BJ (cell line): ENCODE results near the gene CEP85L. TPM values are rescaled to one million over a fixed set of nuclear protein-coding genes. Genes with fewer than 3 reads are reported as not detected.

Experiments
- CTCF ChIA-PET: fragments of 350-600 bp; formaldehyde crosslinking; extraction: SDS; loops from one replicate; lab custom pipeline; 2021; ENCODE audit warnings: antibody characterized with exemption, inconsistent platforms; lab: Yijun Ruan, JAX
- POLR2A ChIA-PET: fragments of 300-600 bp; sonication (Branson Sonifier 250); formaldehyde crosslinking; extraction: SDS; loops from one replicate; lab custom pipeline; 2021; ENCODE audit warnings: antibody characterized with exemption; lab: Charles Lee
- DNase-seq: peaks from one replicate; pipeline ENCODE4 v3.0.0-alpha.2; 2011; ENCODE audit warnings: low read depth
- H3K27me3 ChIP-seq: 2 replicates; pipeline ENCODE4 v1.6.0; 2011; ENCODE audit warnings: low read length; ENCODE audit not compliant: control insufficient read depth, insufficient read depth
- H3K36me3 ChIP-seq: 2 replicates; pipeline ENCODE4 v1.5.1; 2011; ENCODE audit warnings: low read length; ENCODE audit not compliant: control insufficient read depth, insufficient read depth
- H3K4me3 ChIP-seq: 2 replicates; pipeline ENCODE4 v1.5.1; 2011; ENCODE audit warnings: low read depth, mild to moderate bottlenecking, control low read depth, low read length
- polyA plus RNA-seq: library from polyadenylated mRNA; depleted of rRNA; stranded (reverse); fragments of >200 nt; gene quantifications from 2 replicates; pipeline ENCODE4 v1.2.3, GENCODE V29; 2011
- TF ChIP-seq, protein P1 (sequence below): IDR thresholded peaks from 2 replicates; pipeline ENCODE4 v1.5.1; 2011; ENCODE audit warnings: low read depth, mild to moderate bottlenecking, control low read depth, inconsistent platforms, low read length, moderate library complexity; ENCODE audit not compliant: insufficient read depth

CEP85L gene
- polyA plus RNA-seq, 1 experiment, result 2.6 TPM

- no peaks in the 10 kb centered on the region for H3K36me3 ChIP-seq
- no peaks in the 10 kb centered on the region for H3K27me3 ChIP-seq
- no peak for DNase-seq
- POLR2A ChIA-PET, result no interaction called here
- TF ChIP-seq, protein P1, sequence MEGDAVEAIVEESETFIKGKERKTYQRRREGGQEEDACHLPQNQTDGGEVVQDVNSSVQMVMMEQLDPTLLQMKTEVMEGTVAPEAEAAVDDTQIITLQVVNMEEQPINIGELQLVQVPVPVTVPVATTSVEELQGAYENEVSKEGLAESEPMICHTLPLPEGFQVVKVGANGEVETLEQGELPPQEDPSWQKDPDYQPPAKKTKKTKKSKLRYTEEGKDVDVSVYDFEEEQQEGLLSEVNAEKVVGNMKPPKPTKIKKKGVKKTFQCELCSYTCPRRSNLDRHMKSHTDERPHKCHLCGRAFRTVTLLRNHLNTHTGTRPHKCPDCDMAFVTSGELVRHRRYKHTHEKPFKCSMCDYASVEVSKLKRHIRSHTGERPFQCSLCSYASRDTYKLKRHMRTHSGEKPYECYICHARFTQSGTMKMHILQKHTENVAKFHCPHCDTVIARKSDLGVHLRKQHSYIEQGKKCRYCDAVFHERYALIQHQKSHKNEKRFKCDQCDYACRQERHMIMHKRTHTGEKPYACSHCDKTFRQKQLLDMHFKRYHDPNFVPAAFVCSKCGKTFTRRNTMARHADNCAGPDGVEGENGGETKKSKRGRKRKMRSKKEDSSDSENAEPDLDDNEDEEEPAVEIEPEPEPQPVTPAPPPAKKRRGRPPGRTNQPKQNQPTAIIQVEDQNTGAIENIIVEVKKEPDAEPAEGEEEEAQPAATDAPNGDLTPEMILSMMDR, result no peak
- CTCF ChIA-PET, result interaction anchor here (0.5 to 1.4 kb wide), 3 partner anchors 12 to 270 kb away, joined by 3 to 5 read pairs (median 3); no protein-coding TSS in a partner anchor
- H3K4me3 ChIP-seq, result no peak overlapping the region
Measured at GRCh38 chr6:118546164-118546879, 105.1 kb downstream of the CEP85L start.

- CTCF ChIA-PET, result no interaction called here
- no peaks in the 10 kb centered on the region for H3K36me3 ChIP-seq
- H3K27me3 ChIP-seq, result no peaks in the 10 kb centered on the region
- POLR2A ChIA-PET, result no interaction called here
- no peak for DNase-seq
- TF ChIP-seq, protein P1, result no peak
- H3K4me3 ChIP-seq, result no peak overlapping the region
Measured at GRCh38 chr6:118544105-118544504, 107.3 kb downstream of the CEP85L start.

- TF ChIP-seq, protein P1, result no peak
- ChIA-PET POLR2A (interaction anchor here (0.7 kb wide), 1 partner anchor 62 kb away, joined by 3 read pairs; no protein-coding TSS in a partner anchor), CTCF (interaction anchor here (1.3 kb wide), 1 partner anchor 9 kb away, joined by 3 read pairs; no protein-coding TSS in a partner anchor)
- Histone ChIP-seq H3K27me3 (no peaks in the 10 kb centered on the region), H3K4me3 (no peak overlapping the region), H3K36me3 (no peaks in the 10 kb centered on the region)
- peak; percentile 50 for DNase-seq
Measured at GRCh38 chr6:118542184-118542952, 109.0 kb downstream of the CEP85L start.

- DNase-seq, result peak; percentile 64
- H3K36me3 ChIP-seq, result no peaks in the 10 kb centered on the region
- CTCF ChIA-PET, result interaction anchor here (0.6 to 0.7 kb wide), 3 partner anchors 79 to 592 kb away, joined by 3 to 4 read pairs (median 4); no protein-coding TSS in a partner anchor
- POLR2A ChIA-PET, result no interaction called here
- TF ChIP-seq, protein P1, result no peak
- H3K27me3 ChIP-seq, result no peaks in the 10 kb centered on the region
- H3K4me3 ChIP-seq, result no peak overlapping the region
Measured at GRCh38 chr6:118537574-118537973, 113.8 kb downstream of the CEP85L start.

GRCh38 chr6:118536478-118536877, 114.9 kb downstream of the CEP85L start:
- ChIA-PET CTCF (no interaction called here), POLR2A (interaction anchor here (0.7 kb wide), 1 partner anchor 278 kb away, joined by 3 read pairs; no protein-coding TSS in a partner anchor)
- no peak for DNase-seq
- no peaks in the 10 kb centered on the region for H3K36me3 ChIP-seq
- TF ChIP-seq, protein P1, result no peak
- H3K27me3 ChIP-seq, result no peaks in the 10 kb centered on the region
- no peak overlapping the region for H3K4me3 ChIP-seq
